ENCODE data around the gene MLNR. TPM values are rescaled to one million over a fixed set of nuclear protein-coding genes. Genes with fewer than 3 reads are reported as not detected.

The MLNR gene
- total RNA-seq, 2 experiments from 2014 or later = not detected

DNA sequence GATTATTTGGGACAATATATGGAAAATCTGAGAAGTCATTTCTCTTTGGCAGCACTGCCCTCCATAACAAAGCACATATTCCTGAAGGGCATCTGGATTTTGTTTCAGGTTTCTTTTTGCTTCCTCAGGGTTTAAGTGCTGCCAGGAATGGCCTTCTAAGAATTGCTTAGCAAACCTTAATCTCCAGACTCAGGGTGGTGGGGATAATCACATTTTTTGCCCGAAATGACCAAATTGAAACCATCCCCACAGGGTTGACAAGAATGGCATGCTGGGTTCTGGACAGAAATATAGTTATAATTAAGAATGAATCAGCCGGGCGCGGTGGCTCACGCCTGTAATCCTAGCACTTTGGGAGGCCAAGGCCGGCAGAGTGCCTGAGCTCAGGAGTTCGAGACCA, 21.2 kb downstream of the MLNR start:
- CTCF ChIA-PET (ENCODE audit: unreplicated experiment) = no interaction called here
- Histone ChIP-seq H3K9me2 (ENCODE audit: insufficient read depth, low read length) (no peaks in the 10 kb centered on the region), H3K9me3 (ENCODE audit: low read length) (no peaks in the 10 kb centered on the region; the same call in 1 of the 2 replicates), H4K20me1 (ENCODE audit: insufficient read depth, low read length) (no peaks in the 10 kb centered on the region), H3K27ac (ENCODE audit: low read depth, low read length, poor library complexity, severe bottlenecking) (no peak overlapping the region), H2AFZ (ENCODE audit: low read length) (no peak overlapping the region), H3K79me2 (ENCODE audit: insufficient read depth, low read depth, low read length) (no peaks in the 10 kb centered on the region), H3K36me3 (ENCODE audit: insufficient read depth, low read length) (no peaks in the 10 kb centered on the region), H3K4me2 (ENCODE audit: low read length) (no peak overlapping the region), H3K4me1 (ENCODE audit: insufficient read depth, low read length, poor library complexity, severe bottlenecking) (no peaks in the 10 kb centered on the region), H3K4me3 (ENCODE audit: low read depth, low read length, poor library complexity, severe bottlenecking) (no peak overlapping the region)
- POLR2A ChIA-PET = interaction anchor here (0.7 kb wide), 1 partner anchor 207 kb away, joined by 4 read pairs; no protein-coding TSS in a partner anchor
- intact Hi-C loops (cut with micrococcal nuclease; ENCODE audit: unreplicated experiment) = loop anchor here (2.0 kb wide), 1 partner anchor 40 kb away; no protein-coding TSS in a partner anchor
- BruUV-seq (replicated peaks) = no TSS peak
- no peak for DNase-seq (ENCODE audit: low spot score)
- TF ChIP-seq EZH2phosphoT487 (IDR thresholded peaks at IDR 0.05; ENCODE audit: borderline replicate concordance, low read depth, low read length) = no peak
- TF ChIP-seq, protein P1, sequence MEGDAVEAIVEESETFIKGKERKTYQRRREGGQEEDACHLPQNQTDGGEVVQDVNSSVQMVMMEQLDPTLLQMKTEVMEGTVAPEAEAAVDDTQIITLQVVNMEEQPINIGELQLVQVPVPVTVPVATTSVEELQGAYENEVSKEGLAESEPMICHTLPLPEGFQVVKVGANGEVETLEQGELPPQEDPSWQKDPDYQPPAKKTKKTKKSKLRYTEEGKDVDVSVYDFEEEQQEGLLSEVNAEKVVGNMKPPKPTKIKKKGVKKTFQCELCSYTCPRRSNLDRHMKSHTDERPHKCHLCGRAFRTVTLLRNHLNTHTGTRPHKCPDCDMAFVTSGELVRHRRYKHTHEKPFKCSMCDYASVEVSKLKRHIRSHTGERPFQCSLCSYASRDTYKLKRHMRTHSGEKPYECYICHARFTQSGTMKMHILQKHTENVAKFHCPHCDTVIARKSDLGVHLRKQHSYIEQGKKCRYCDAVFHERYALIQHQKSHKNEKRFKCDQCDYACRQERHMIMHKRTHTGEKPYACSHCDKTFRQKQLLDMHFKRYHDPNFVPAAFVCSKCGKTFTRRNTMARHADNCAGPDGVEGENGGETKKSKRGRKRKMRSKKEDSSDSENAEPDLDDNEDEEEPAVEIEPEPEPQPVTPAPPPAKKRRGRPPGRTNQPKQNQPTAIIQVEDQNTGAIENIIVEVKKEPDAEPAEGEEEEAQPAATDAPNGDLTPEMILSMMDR (conservative IDR thresholded peaks at IDR 0.05; ENCODE audit: low read length) = no peak

DNA sequence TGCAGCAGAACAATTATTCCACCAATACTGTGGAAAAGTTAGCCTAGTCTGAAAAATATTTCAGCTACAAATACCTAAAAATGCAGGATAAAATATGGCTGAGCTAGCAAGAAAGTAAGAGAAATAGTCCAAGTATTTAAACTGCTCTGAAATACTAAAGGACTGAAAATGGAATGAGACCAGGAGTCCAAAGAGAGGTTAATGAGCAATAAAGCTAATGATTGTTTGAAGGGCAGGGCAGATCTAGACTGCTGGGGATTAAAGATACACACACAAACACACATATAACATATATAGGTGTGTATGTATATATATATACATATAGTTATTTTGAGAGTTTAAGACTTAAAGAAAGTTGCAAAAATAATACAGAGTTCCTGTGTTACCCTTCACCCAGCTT, 25.0 kb downstream of the MLNR start:
- H3K4me2 ChIP-seq (ENCODE audit: low read length) = no peak overlapping the region
- no peak for DNase-seq (ENCODE audit: low spot score)
- TF ChIP-seq, protein P1 (conservative IDR thresholded peaks at IDR 0.05; ENCODE audit: low read length) = no peak
- no peak for TF ChIP-seq EZH2phosphoT487 (IDR thresholded peaks at IDR 0.05; ENCODE audit: borderline replicate concordance, low read depth, low read length)
- H3K27ac ChIP-seq (ENCODE audit: low read depth, low read length, poor library complexity, severe bottlenecking) = no peak overlapping the region
- no peaks in the 10 kb centered on the region; the same call in 1 of the 2 replicates for H3K9me3 ChIP-seq (ENCODE audit: low read length)
- intact Hi-C loops (cut with micrococcal nuclease; ENCODE audit: unreplicated experiment) = loop anchor here (5.0 kb wide), 2 partner anchors 192 to 362 kb away; no protein-coding TSS in a partner anchor
- ChIA-PET POLR2A (interaction anchor here (0.5 to 0.9 kb wide), 4 partner anchors 13 to 191 kb away, joined by 3 to 4 read pairs (median 3); no protein-coding TSS in a partner anchor), CTCF (ENCODE audit: unreplicated experiment) (no interaction called here)
- BruUV-seq (replicated peaks) = no TSS peak
- H3K9me2 ChIP-seq (ENCODE audit: insufficient read depth, low read length) = 0 out of 2 replicates have a peak, but pooled peaks cover 6% of the 10 kb centered on the region
- H3K4me1 ChIP-seq (ENCODE audit: insufficient read depth, low read length, poor library complexity, severe bottlenecking) = peaks cover 8% of the 10 kb centered on the region
- H4K20me1 ChIP-seq (ENCODE audit: insufficient read depth, low read length) = no peaks in the 10 kb centered on the region
- H3K36me3 ChIP-seq (ENCODE audit: insufficient read depth, low read length) = peaks cover 8% of the 10 kb centered on the region; the same call in 1 of the 2 replicates
- peaks cover 13% of the 10 kb centered on the region; the same call in 1 of the 2 replicates for H3K79me2 ChIP-seq (ENCODE audit: insufficient read depth, low read depth, low read length)
- H3K4me3 ChIP-seq (ENCODE audit: low read depth, low read length, poor library complexity, severe bottlenecking) = no peak overlapping the region
- no peak overlapping the region for H2AFZ ChIP-seq (ENCODE audit: low read length)

Measured in OCI-LY7 (cell line).